NT2/D1 (cell line): ENCODE data around the gene CCDC171.

Experiments
- YY1 ChIP-seq: IDR thresholded peaks from 2 replicates; pipeline ENCODE4 v1.6.1; 2011; ENCODE audit not compliant: insufficient read length, insufficient read depth
- ZNF274 ChIP-seq: IDR thresholded peaks from 2 replicates; pipeline ENCODE4 v1.6.1; 2011; ENCODE audit warnings: mild to moderate bottlenecking, low read depth, low read length

DNA sequence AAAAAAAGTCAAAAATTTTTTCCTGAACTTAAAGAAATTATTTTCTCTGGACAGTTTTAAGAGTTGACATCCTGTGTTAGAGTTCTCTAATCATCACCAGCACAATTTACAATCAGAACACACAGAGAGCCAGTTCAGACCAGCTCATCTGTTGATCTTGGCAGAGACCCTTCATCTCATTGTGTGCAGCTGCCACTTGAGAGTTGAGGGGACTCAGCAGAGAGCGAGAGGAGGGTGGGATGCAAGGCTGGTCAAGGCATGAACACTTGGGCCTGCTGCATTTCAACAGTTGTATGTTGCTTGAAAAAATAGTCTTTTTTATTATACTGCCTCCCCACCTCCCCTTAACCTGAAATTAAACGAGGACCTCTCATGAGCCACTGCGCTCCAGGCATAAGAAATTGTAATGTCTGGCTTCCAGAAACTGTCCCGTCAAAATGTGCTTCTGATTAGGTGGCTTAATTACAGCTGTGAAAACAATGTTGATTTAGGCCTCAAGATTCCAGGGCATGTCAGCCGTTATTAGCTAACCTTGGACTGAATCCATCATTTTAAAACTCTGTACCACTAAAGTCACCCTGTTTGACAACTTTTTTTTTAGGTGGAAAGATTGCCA, 383.6 kb downstream of the CCDC171 start:
- TF ChIP-seq YY1 (no peak), ZNF274 (no peak)
